Gastroesophageal sphincter (tissue), 4 donors: ENCODE measurements around the gene ARHGEF2. TPM values are rescaled to one million over a fixed set of nuclear protein-coding genes. Genes with fewer than 3 reads are reported as not detected.
"Not testable (repeated sequence)": the region's sequence is repeated elsewhere in the genome, so short reads cannot be mapped to it uniquely, and the experiment has no call there.

Experiments
- ATAC-seq: fragments of 150-250 bp; one replicate; pipeline ENCODE4 v1.9.1; 2016; ENCODE audit warnings: mild to moderate bottlenecking, moderate library complexity
- H3K27ac ChIP-seq, 4 donors: fragments of 200-600 bp; sonication (generic) in 3 of 4; 1 replicate in 3 of 4; 2 replicates in 1 of 4; pipeline ENCODE4 v1.5.1; 2016 to 2019
- H3K27me3 ChIP-seq: fragments of 200-600 bp; sonication (generic); one replicate; pipeline ENCODE4 v1.5.1; 2019
- H3K36me3 ChIP-seq, 2 donors: fragments of 200-600 bp; sonication (generic); one replicate each; pipeline ENCODE4 v1.5.1; 2019; ENCODE audit warnings: control low read depth in 1 of 2
- H3K4me1 ChIP-seq, 3 donors: fragments of 200-600 bp; sonication (generic); 1 replicate in 2 of 3; 2 replicates in 1 of 3; pipeline ENCODE4 v1.5.1; 2016 to 2019; ENCODE audit warnings: control low read depth in 2 of 3
- H3K4me3 ChIP-seq, 2 donors: fragments of 200-600 bp; sonication (generic); one replicate each; pipeline ENCODE4 v1.5.1; 2019; ENCODE audit warnings: mild to moderate bottlenecking in 1 of 2, moderate library complexity in 1 of 2
- H3K9me3 ChIP-seq, 3 donors: fragments of 200-600 bp; sonication (generic); one replicate each; pipeline ENCODE4 v1.5.1; 2017 to 2019; ENCODE audit warnings: control low read depth in 2 of 3
- EP300 ChIP-seq: sonication (generic); formaldehyde crosslinking; IDR thresholded peaks from one replicate; pipeline ENCODE4 v1.6.1; 2017; ENCODE audit warnings: antibody characterized with exemption, mild to moderate bottlenecking
- POLR2A ChIP-seq, 2 donors: fragments of 450-650 bp; IDR thresholded peaks; one replicate each; pipeline ENCODE4 v1.6.1; 2017; ENCODE audit warnings: antibody characterized with exemption in 2 of 2, mild to moderate bottlenecking in 2 of 2, moderate library complexity in 1 of 2
- POLR2AphosphoS5 ChIP-seq: sonication (generic); formaldehyde crosslinking; IDR thresholded peaks from one replicate; pipeline ENCODE4 v1.6.1; 2017; ENCODE audit warnings: antibody characterized with exemption
- WGBS, 2 donors: methylation state at CpG; one replicate each; pipeline ENCODE4 v1.1.5; 2018; ENCODE audit warnings: low coverage in 1 of 2; 5-methylcytosine and 5-hydroxymethylcytosine counted together
- total RNA-seq, 4 donors: library from RNA; depleted of rRNA; stranded (reverse); fragments of >200 nt; gene quantifications; one replicate each; pipeline ENCODE4 v1.1.0, GENCODE V29; 2016
- TF ChIP-seq, protein P1 (sequence below), 4 experiments: fragments of 200-600 bp in 2 of 4; fragments of 450-650 bp in 2 of 4; sonication (generic) in 1 of 4; IDR thresholded peaks; one replicate each; pipeline ENCODE4 v1.5.1; 2017 to 2019; ENCODE audit warnings: antibody characterized with exemption in 4 of 4, mild to moderate bottlenecking in 2 of 4, moderate library complexity in 2 of 4

ARHGEF2 gene
- total RNA-seq, 4 donors from 2014 or later = 69.7 to 94.0 (median 82.6) TPM

- ATAC-seq = no peak
- Histone ChIP-seq H3K4me1 (peaks cover 0 to 29% (median 4%) of the 10 kb centered on the region in 3 donors), H3K36me3 (no peaks in the 10 kb centered on the region), H3K27ac (no peak overlapping the region), H3K4me3 (no peak overlapping the region), H3K27me3 (no peaks in the 10 kb centered on the region), H3K9me3 (no peaks in the 10 kb centered on the region)
- TF ChIP-seq EP300 = no peak
- TF ChIP-seq POLR2A (IDR thresholded peaks at IDR 0.05) = no peak
- TF ChIP-seq, protein P1, sequence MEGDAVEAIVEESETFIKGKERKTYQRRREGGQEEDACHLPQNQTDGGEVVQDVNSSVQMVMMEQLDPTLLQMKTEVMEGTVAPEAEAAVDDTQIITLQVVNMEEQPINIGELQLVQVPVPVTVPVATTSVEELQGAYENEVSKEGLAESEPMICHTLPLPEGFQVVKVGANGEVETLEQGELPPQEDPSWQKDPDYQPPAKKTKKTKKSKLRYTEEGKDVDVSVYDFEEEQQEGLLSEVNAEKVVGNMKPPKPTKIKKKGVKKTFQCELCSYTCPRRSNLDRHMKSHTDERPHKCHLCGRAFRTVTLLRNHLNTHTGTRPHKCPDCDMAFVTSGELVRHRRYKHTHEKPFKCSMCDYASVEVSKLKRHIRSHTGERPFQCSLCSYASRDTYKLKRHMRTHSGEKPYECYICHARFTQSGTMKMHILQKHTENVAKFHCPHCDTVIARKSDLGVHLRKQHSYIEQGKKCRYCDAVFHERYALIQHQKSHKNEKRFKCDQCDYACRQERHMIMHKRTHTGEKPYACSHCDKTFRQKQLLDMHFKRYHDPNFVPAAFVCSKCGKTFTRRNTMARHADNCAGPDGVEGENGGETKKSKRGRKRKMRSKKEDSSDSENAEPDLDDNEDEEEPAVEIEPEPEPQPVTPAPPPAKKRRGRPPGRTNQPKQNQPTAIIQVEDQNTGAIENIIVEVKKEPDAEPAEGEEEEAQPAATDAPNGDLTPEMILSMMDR (IDR thresholded peaks at IDR 0.05) = no peak
- no peak for TF ChIP-seq POLR2AphosphoS5
- WGBS, 2 donors = 67 to 75% methylated on average over 1 of the region's 3 CpGs
Observed at GRCh38 chr1:155993595-155993994, 15.2 kb upstream of the ARHGEF2 start.

GRCh38 chr1:155990005-155990739 is 11.8 kb upstream of the ARHGEF2 start:
- Histone ChIP-seq H3K4me3 (no peak overlapping the region), H3K9me3 (no peaks in the 10 kb centered on the region), H3K36me3 (no peaks in the 10 kb centered on the region), H3K4me1 (peaks cover 0 to 35% (median 5%) of the 10 kb centered on the region in 3 donors), H3K27ac (peak overlapping the region in 2 of 4 donors; percentile 71 to 80), H3K27me3 (no peaks in the 10 kb centered on the region)
- WGBS, 2 donors = 66 to 78% methylated on average over 2 to 5 of the region's 6 CpGs
- no peak for ATAC-seq
- TF ChIP-seq EP300 = no peak
- TF ChIP-seq POLR2A (IDR thresholded peaks at IDR 0.05) = no peak
- TF ChIP-seq POLR2AphosphoS5 = no peak
- TF ChIP-seq, protein P1 (IDR thresholded peaks at IDR 0.05) = no peak

GRCh38 chr1:155989242-155990004 is 11.1 kb upstream of the ARHGEF2 start:
- Histone ChIP-seq H3K27ac (peak overlapping the region in 3 of 4 donors; percentile 61 to 80 (median 71)), H3K4me3 (peak overlapping the region; percentile 21 to 54), H3K4me1 (peaks cover 0 to 36% (median 5%) of the 10 kb centered on the region in 3 donors), H3K36me3 (no peaks in the 10 kb centered on the region), H3K27me3 (no peaks in the 10 kb centered on the region), H3K9me3 (no peaks in the 10 kb centered on the region)
- WGBS, 2 donors = no CpG with 5 or more reads among the region's 9 CpGs
- TF ChIP-seq, protein P1 (IDR thresholded peaks at IDR 0.05) = peak in 3 of 4 experiments; percentile 99 to 100 (median 99)
- TF ChIP-seq POLR2A (IDR thresholded peaks at IDR 0.05) (no peak), POLR2AphosphoS5 (peak; percentile 58), EP300 (no peak)
- peak; percentile 93 for ATAC-seq

DNA sequence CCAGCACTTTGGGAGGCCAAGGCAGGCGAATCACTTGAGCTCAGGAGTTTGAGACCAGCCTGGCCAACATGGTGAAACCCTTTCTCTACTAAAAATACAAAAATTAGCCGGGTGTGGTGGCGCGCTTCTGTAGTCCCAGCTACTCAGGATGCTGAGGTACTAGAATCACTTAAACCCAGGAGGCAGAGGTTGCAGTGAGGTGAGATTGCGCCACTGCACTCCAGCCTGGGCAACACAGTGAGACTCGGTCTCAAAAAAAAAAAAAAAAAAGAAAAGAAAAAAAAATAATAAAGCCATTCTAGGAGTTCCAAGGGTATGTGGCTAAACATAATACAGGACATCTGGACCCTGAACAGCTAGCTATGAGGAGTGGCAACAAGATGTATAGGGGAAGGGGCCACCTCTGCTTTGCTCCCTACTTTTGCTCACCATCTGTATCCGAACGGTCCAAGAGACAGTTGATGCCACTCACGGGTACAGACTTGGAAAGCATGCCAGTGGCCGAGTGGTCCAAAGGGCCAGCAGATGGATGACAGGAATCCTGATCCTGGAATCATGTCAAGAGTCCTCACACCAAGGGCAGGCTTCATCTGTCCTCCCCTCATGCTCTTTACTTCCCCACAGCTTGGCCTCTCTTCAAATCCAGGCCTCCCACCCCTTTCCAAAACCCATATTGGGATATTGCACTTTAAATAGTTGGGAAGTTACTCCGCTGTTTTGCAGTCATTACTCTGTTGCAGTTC is 6.7 kb upstream of the ARHGEF2 start:
- not testable (repeated sequence) for H3K4me3 ChIP-seq, H3K27me3 ChIP-seq, ATAC-seq, H3K9me3 ChIP-seq, H3K36me3 ChIP-seq
- 77 to 80% methylated on average over 2 to 4 of the region's 11 CpGs for WGBS, 2 donors
- Histone ChIP-seq H3K27ac (peak overlapping the region in 1 of 4 donors; percentile 93), H3K4me1 (peaks cover 7 to 65% (median 28%) of the 10 kb centered on the region in 3 donors)

GRCh38 chr1:155984341-155984740 is 6.0 kb upstream of the ARHGEF2 start:
- H3K27me3 ChIP-seq = no peaks in the 10 kb centered on the region
- H3K9me3 ChIP-seq = no peaks in the 10 kb centered on the region
- 13 to 43% methylated on average over 1 of the region's 7 CpGs for WGBS, 2 donors
- H3K4me1 ChIP-seq = peaks cover 10 to 65% (median 36%) of the 10 kb centered on the region in 3 donors
- no peak for ATAC-seq
- TF ChIP-seq, protein P1 (IDR thresholded peaks at IDR 0.05) = no peak
- TF ChIP-seq EP300 = no peak
- no peak for TF ChIP-seq POLR2AphosphoS5
- no peak for TF ChIP-seq POLR2A (IDR thresholded peaks at IDR 0.05)
- H3K27ac ChIP-seq = peak overlapping the region in 3 of 4 donors; percentile 93 to 99 (median 97)
- H3K36me3 ChIP-seq = no peaks in the 10 kb centered on the region
- no peak overlapping the region for H3K4me3 ChIP-seq
